Upper lobe of left lung (tissue), 4 donors: ENCODE results near the gene NRBP1.

ENCODE experiments used
- EP300 ChIP-seq, 4 donors: sonication (generic); formaldehyde crosslinking; IDR thresholded peaks; one replicate each; pipeline ENCODE4 v1.5.1; 2017; ENCODE audit warnings: antibody characterized with exemption in 4 of 4, control low read depth in 2 of 4
- POLR2A ChIP-seq, 4 donors: fragments of 450-650 bp; IDR thresholded peaks; one replicate each; pipeline ENCODE4 v1.5.1; 2016 to 2017; ENCODE audit warnings: antibody characterized with exemption in 4 of 4, mild to moderate bottlenecking in 2 of 4
- POLR2AphosphoS5 ChIP-seq, 2 donors: sonication (generic); formaldehyde crosslinking; IDR thresholded peaks; one replicate each; pipeline ENCODE4 v1.5.1; 2017; ENCODE audit warnings: antibody characterized with exemption in 2 of 2
- TF ChIP-seq, protein P1 (sequence below), 6 experiments: fragments of 450-650 bp in 4 of 6; fragments of 200-600 bp in 2 of 6; sonication (generic) in 2 of 6; IDR thresholded peaks; one replicate each; pipeline ENCODE4 v1.5.1; 2016 to 2019; ENCODE audit warnings: antibody characterized with exemption in 6 of 6

DNA sequence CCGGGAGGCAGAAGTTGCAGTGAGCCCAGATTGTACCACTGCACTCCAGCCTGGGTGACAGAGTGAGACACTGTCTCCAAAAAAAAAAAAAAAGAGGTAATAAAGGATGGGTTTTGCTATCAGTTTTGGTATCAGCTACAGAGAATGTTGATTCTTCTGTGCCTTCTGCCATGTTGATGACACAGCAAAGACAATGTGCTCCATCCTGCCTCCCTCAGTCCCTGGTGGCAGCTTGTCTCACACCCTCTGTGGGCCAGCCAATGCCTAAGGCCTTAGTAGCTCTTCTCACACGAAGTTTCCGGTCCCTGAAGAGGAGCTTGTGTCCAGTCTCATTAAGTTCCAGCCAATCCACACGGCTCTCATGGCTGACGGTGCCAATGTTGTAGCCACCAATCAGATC, 43.5 kb downstream of the NRBP1 start:
- TF ChIP-seq, protein P1, sequence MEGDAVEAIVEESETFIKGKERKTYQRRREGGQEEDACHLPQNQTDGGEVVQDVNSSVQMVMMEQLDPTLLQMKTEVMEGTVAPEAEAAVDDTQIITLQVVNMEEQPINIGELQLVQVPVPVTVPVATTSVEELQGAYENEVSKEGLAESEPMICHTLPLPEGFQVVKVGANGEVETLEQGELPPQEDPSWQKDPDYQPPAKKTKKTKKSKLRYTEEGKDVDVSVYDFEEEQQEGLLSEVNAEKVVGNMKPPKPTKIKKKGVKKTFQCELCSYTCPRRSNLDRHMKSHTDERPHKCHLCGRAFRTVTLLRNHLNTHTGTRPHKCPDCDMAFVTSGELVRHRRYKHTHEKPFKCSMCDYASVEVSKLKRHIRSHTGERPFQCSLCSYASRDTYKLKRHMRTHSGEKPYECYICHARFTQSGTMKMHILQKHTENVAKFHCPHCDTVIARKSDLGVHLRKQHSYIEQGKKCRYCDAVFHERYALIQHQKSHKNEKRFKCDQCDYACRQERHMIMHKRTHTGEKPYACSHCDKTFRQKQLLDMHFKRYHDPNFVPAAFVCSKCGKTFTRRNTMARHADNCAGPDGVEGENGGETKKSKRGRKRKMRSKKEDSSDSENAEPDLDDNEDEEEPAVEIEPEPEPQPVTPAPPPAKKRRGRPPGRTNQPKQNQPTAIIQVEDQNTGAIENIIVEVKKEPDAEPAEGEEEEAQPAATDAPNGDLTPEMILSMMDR (IDR thresholded peaks at IDR 0.05) = no peak
- TF ChIP-seq POLR2A (IDR thresholded peaks at IDR 0.05) (no peak), EP300 (IDR thresholded peaks at IDR 0.05) (no peak), POLR2AphosphoS5 (IDR thresholded peaks at IDR 0.05) (no peak)
